RPMI7951 (cell line): ENCODE measurements around the gene ARMC7. TPM values are rescaled to one million over a fixed set of nuclear protein-coding genes. Genes with fewer than 3 reads are reported as not detected.
"Not testable (repeated sequence)": the region's sequence is repeated elsewhere in the genome, so short reads cannot be mapped to it uniquely, and the experiment has no call there.

Experiments used
- DNase-seq: peaks from one replicate; pipeline ENCODE4 v3.0.0-alpha.2; 2012; ENCODE audit warnings: low read depth
- total RNA-seq: library from RNA; depleted of rRNA; stranded (reverse); fragments of >200 nt; shearing (Covaris generic); gene quantifications from 2 replicates; pipeline ENCODE4 v1.2.3, GENCODE V29; 2014

Gene ARMC7
- total RNA-seq, 1 experiment from 2014 or later = 3.7 TPM

DNA sequence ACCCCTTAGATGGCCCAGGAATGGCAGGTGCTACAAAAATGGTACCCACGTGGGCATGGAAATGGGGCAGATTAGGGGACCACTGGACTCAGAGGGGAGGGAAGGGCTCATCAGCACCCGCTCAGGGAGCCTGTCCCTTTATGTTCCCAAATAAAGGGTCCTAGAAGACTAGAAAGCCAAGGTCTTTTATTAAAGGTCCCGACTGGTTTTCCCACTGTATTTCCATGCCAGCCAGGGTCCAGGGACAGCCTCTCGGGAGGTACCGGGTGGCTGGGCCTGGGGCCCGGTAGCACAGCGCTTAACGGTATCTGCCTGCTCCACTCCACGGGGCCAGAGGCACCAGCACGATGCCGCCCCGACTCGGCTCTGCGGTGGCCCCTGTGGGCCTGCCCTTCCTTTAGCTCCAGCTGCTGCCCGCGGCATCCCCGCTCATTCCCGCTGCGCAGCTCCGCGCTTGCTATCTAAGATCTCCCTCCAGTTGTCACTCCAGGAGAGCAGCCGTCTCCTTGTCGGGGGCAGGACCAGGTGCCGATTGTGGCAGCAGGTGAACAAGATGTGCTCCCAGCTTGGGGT, 20.4 kb downstream of the ARMC7 start:
- DNase-seq = no peak

DNA sequence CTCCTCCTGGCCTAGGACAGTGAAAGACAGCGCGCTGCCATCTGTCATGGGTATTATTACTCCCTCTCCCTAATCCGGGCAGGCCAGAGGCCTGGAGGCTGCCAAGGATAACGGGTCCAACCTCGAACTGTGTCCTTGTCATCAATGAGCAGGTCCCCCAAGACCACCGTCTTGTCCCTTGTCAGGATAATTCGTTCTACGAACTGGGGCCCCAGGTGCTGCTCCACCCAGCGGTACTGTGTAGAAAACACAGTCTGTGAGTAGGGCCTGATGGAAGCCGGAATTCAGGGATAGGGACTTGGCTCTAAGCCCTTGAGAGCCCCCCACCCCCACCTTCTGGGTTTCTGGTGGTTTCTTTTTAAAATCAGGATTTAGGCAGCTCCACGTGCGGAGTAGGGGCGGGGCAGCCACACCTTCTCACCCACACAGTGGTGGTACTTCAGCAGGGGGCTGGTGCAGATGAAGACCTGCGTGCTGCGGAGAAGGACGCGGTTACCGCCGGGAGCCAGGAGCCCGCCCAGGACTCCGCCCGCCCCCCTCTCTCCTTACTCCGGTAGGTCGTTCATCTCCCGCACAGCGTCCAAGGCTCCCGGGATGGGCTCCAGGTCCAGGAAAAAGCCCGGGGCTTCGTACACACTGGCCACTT, 21.0 kb downstream of the ARMC7 start:
- DNase-seq = peak; percentile 55

DNA sequence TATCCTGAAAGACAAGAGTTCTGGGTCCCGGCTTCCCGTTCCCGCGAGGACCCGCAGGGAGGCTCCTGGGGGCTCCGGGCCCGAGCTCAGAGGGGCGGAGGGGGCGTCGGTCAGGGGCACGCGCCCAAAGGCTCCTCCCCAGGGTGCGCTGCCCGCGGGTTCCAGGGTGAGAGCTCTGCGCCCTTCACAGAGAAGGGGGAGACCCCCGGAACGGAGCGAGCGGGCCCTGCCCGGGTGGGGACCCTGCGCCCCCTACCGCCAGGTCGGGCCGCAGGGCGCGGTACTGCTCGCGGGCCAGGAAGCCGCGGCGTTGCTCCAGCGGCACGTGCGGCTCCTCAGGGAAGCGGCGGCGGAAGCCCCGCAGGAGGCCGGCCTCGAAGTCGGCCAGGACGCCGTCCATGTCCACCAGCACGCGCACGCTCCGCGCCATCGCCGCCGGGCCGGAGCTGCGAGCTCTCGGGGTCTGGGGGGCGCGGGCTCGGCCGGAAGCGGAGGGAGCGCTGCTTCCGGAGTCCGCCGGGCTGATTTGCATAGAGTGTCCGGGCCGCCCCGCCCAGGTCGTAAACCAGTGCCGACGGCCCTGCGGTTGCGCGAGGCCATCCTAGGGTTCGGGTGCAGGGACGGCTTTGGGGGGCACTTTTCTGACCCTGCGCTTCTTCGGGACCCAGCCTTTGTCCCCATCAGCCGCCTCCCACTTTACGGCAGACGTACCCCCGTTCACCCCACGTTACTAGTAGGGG, 21.7 kb downstream of the ARMC7 start, which contains the start of gene NT5C:
NT5C (minus strand) TSS at position 465 of the 740 bp plus-strand sequence; CDS start at position 430, 35 bp downstream.
- peak; percentile 76 for DNase-seq

DNA sequence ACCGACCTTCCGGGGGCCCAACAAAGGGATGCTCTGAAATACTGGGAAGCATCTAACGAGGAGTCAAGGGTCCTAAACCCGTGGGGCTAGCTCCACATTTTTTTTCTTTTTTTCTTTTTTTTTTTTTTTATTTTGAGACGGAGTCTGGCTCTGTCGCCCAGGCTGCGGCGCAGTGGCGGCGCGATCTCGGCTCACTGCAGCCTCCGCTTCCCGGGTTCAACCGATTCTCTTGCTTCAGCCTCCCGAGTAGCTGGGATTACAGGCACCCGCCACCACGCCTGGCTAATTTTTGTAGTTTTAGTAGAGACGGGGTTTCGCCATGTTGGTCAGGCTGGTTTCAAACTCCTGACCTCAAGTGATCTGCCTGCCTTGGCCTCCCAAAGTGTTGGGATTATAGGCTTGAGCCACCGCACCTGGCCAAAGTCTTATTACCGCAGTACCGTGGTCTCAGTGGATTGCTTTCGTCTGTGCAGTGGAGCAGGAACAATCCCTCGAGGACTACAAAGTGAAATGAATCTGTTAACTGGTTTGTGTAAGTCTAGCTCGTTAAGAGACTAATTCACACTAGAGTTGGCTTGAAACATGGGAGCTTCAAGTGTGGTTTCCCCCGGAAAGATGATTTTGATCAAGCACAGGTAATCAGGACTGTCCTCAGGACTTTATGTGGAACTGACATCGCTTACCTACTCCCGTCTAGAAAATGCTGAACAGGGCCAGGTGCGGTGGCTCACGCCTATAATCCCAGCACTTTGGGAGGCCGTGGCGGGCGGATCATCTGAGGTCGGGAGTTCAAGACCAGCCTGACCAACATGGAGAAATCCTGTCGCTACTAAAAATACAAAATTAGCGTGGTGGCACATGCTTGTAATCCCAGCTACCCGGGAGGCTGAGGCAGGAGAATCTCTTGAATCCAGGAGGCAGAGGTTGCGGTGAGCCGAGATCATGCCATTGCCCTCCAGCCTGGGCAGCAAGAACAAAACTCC, 22.5 kb downstream of the ARMC7 start:
- not testable (repeated sequence) for DNase-seq

DNA sequence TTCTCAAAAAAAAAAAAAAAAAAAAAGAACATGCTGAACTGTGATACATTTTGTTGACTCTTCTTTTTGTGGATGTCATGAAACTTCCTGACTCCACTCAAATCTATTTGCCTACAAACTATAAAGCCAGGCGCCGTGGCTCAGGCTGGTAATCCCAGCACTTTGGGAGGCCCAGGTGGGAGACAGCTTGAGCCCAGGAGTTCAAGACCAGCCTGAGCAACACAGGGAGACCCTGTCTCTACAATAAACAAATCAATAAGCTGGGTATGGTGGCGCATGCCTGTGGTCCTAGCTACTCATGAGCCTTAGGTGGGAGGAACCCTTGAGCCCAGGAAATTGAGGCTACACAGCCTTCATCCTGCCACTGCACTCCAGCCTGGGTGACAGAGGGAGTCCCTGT, 23.2 kb downstream of the ARMC7 start:
- no peak for DNase-seq

DNA sequence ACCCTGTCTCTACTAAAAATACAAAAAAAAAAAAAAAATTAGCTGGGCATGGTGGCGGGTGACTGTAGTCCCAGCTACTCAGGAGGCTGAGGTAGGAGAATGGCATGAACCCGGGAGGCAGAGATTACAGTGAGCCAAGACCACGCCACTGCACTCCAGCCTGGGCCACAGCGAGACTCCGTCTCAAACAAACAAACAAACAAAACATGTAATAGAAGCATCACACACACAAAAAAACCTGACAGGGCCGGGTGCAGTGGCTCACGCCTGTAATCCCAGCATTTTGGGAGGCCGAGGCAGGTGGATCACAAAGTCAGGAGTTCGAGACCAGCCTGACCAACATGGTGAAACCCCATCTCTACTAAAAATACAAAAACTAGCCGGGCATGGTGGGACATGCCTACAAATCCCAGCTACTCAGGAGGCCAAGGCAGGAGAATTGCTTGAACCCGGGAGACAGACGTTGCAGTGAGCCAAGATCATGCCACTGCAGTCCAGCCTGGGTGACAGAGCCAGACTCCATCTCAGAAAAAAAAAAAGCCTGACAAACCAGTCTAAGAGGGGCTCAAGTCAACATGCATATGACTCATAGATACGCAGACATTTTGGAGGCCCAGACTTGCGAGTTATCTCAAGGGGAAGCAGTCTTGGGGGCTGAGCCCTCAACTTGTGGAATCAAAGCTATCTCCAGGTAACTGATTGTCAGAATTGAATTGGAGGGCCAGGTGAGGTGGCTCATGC, 24.0 kb downstream of the ARMC7 start:
- not testable (repeated sequence) for DNase-seq

DNA sequence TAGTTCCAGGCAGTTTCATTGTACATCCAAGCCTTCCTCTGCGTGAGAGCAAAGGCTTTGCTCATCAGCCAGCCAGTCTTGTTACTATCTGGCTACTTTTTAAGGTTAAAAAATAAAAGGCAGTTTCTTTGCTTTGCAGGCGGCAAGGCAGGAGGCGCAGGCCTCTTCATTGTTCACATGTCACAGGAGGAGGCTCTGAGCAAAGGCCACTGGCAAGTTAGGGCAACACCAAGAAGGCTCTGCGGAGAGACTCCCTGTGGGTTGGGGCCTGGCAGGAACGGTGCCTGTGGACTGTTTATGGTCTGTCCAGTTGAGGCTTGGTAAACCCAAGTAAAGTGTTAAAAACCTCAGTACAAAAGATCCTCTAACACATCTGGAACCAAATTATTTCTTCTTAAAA, 25.7 kb downstream of the ARMC7 start:
- DNase-seq = no peak

DNA sequence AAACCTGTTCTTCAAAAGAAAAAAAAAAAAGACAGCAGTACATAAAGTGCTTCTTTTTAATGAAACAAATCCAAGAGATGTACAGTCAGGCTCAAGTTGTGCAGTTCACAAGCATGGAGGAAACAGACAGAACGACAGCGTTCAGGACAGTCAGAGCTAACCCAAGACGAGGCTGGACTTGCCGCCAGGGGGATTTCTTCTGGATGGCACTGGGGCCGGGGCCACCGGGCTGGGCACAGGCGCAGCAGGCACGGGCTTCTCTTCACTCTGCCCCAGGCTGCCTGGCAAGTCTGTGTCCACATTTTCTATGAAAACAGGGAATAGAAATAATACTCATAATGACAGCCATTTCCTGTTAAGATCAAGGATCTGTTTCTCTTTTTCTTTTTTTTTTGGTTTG, 26.2 kb downstream of the ARMC7 start:
- no peak for DNase-seq

DNA sequence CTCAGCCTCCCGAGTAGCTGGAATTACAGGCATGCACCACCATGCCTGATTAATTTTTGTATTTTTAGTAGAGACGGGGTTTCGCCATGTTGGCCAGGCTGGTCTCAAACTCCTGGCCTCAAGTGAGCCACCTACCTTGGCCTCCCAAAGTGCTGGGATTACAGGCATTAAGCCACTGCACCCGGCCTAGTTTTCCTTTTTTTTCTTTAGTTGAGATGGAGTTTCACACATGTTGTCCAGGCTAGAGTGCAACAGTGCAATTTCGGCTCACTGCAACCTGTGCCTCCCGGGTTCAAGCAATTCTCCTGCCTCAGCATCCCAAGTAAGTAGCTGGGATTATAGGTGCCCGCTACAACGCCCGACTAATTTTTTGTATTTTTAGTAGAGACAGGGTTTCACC, 28.0 kb downstream of the ARMC7 start:
- not testable (repeated sequence) for DNase-seq

DNA sequence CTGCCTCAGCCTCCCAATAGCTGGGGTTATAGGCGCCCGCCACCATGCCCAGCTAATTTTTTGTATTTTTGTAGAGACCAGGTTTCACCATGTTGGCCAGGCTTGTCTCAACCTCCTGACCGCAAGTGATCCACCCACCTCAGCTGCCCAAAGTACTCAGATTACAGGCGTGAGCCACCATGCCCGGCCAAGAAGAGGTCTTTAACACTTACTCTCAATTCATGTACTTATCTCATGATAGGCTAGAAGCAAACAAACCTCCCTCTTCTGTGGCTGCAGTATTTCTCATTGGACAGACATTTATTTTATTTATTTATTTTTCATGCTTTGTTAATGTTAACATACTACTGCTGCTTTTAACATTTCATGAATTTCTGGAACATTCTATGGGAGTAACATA, 28.8 kb downstream of the ARMC7 start:
- no peak for DNase-seq

DNA sequence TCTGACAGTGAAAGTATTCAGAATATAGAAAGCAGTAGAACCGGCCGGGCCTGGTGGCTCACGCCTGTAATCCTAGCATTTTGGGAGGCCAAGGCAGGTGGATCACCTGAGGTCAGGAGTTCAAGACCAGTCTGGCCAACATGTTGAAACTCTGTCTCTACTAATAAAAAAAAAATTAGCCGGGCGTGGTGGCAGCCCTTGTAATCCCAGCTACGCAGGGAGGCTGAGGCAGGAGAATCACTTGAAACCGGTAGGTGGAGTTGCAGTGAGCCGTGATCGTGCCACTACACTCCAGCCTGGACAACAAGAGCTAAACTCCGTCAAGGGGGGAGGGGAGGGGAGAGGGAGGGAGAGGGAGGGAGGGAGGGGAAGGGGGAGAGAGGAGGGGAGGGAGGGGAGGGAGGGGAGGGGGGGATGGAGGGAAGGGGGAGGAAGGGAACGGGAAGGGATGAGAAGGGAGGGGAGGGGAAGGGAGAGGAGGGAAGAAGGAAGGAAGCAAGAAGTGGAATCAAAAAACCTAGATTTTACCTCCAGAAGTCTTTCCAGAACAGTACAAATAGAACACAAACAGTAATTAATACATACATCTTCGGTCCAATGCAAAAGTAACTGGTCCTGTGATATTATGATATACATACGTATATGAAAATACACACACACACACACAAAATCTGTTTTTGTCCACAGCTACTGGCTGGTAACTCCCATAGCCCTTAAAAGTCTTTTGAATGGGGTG, 32.6 kb downstream of the ARMC7 start:
- DNase-seq = no peak

DNA sequence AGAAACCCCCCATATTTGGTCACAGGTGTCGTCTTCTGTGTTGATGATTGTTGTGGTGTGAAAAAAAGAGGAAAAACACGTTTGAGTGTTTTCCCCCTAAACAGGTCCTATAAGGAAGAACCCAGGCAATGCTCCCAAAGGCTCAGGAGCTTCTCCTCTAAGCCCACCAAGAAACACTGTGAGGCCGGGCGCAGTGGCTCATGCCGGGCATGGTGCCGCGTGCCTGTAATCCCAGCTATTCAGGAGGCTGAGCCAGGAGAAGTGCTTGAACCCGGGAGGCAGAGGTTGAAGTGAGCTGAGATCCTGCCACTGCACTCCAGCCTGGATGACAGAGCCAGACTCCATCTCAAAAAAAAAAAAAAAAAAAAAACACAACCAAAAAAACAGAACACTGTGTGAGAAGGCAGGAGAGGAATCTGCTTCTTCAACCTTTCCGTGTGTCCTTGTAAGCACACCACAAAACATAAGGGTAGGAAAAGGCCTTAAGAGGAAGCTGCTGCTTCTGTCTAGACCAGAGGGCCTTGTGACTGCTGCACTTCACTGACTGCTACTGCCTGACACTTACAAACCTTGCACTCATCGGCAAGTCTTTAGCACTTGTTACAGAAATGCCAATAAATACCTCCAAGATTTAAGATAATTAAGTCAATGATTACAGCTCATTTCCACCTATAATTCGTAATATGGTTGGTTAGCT, 35.2 kb downstream of the ARMC7 start:
- DNase-seq = no peak

DNA sequence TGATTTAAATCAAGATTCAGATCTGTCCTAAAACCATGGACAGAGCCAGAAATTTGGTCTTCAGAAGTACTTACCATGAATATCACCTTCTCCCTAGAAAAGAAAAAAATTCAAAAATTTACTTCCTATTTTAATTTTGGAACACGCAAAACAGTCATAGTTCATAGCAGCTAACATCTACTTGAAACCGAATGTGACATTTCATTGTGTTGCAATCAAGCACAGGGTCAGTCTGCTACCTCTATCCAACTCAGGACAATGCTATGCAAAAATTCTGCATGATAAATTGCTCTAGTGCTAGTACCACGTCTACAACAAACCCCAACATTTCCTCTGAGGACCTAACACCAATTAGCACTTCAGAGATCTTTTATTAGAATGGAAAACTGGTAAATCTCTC, 36.8 kb downstream of the ARMC7 start:
- DNase-seq = no peak

DNA sequence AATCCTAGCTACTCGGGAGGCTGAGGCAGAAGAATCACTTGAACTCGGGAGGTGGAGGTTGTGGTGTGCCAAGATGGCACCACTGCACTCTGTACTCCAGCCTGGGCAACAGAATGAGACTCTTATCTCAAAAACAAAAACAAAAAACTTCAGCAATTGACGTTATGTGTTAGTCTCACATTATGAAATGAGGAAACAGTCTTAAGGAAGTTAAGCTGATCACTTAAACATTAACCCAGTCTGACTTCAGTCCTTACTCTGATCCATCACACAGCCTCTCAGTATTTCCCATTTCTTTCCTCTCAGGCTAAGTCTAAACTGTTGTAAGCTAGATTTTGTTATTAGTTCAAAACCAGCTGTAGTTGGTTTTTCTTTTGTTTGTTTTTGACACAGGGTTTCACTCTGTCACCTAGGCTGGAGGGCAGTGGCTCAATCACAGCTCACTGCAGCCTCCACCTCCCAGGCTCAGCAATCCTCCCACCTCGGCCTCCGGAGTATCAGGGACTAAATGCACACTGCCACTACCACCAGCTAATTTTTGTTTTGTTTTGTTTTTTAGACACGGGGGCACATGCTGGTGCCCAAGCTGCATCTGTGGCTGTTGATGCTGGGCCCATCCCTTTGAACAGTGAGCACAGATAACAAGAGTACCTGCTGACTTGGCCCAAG, 38.2 kb downstream of the ARMC7 start:
- DNase-seq = no peak

DNA sequence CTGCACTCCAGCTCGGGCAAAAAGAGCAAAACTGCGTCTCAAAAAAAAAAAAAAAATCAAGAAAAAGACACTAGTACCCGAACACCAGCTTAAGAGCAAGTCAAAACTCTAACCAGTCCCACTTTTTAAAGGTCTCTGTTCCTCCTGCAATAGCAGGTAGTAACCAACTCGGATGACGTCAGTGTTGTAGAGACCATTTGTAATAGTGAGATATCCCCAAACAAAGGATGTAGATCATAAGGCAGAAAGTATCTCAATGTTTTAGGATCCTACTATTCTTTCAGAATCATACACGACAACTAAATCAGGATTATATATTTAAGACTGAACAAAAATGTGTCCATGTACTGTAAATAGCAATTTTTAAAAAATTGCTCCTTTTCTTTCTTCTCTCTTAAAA, 42.2 kb downstream of the ARMC7 start:
- no peak for DNase-seq

DNA sequence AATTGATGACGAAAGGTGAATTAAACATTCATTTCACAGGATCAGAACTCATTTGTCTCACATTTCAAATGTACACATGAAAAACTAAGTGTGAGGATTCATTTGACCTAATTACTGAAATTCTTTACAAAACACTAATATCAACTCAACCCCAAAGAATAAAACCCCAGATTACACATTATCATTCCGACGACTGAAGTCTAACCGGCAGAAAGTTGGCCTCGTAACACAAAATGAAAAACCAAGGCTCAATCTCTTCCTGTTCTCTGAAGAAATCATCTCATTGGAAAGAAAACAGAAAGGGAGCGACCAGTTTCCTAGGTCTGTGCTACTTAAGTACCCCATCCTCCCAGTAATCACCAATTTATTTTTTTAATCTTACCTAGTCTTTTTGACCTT, 42.8 kb downstream of the ARMC7 start:
- no peak for DNase-seq

DNA sequence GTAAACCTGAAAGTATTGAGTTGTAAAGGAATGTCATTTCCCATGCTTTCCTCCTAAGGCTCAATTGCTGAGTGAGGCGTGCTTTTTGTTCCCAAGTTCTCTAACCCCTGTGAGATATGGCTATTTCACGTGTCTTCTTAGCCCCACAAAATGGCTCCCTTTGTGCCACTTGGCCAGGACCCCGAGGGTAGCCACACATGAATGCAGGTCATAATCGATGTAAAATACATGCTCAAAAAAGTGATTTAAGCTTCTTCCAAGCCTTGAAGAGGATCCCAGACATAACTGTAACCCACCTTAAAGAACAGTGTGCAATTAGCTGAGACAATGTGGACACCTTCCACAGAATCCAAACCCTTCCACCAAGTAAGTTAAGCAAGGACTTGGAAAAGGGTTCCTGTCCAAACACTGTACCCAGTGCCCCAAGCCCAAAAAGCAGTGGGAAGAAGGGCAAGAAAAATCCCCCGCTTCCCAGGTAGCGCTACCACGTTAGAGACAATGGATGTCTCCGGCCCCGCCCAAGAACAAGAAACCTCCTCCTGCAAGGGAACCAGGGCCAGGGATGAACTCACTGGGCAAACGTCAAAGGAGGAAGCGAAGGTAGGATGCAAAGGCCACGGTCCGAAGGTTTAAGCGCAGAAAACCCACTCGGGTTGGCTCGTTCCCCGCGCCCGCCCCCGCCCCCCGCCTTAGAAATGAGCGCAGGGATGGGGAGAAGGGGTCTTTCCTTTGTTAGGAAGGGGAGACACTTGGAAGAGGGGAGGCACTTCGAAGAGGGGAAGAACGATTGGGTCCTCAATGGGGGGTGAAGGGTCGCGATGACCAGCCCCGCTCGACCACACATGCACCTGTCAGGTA, 43.4 kb downstream of the ARMC7 start:
- DNase-seq = peak; percentile 36

DNA sequence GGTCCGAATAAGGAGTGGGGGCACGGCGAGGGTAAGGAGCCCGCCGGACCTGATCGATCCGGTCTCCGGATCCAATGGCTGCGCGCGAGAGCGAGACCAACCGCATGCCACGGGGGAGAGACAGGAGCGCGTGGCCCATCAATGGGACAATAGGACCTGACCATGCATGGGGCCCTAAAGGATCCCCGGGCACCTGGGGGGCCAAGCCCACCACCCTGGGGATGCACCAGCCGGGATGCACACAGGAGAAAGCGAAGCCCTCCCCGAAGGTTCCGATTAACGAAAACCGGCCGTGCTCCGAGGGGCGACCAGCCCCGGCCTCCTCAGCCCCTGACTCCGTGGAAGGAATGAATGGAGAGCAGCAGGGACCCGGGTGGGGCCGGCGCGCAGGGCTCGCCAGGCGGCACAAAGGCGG, 44.0 kb downstream of the ARMC7 start:
- DNase-seq = no peak
